ENCODE measurements around the gene ARPP21. TPM values are rescaled to one million over a fixed set of nuclear protein-coding genes. Genes with fewer than 3 reads are reported as not detected.

The ARPP21 gene
- total and polyA plus RNA-seq, 2 donors (not counting 3 experiments of a cell fraction or from before 2014, with no cell fraction given) = not detected

DNA sequence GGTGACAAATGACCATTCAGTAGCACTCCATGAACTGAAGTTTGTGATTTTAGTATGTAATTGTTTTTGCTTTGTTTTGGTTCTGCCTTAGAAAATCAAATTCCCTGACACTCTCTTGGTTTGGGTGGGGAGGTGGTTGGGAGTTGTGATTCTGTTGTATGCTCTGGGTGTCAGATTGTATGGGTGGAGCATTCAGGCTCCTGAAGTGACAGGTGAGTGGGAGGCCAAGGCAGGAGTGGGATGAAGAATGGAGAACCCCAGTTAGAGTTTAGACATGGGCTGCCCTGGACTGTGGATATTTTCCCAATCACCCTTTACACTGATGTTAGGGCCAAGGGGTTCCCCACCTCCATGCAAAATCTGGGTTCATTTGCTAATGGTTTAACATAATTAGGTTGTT lies 83.6 kb downstream of the ARPP21 start:
- Histone ChIP-seq H4K20me1 (replicated peaks; ENCODE audit: control insufficient read depth, extremely low read depth, insufficient read depth, low read length) (no peaks in the 10 kb centered on the region), H3K27me3 (ENCODE audit: control insufficient read depth in 2 of 2, insufficient read depth in 2 of 2, low read length in 2 of 2) (peaks cover 0 to 2% of the 10 kb centered on the region in 2 experiments), H3K9me3 (replicated peaks; ENCODE audit: control insufficient read depth, insufficient read depth, low read length) (no peaks in the 10 kb centered on the region), H2AFZ (ENCODE audit: low read depth, low read length) (no peak overlapping the region), H3K79me2 (ENCODE audit: control insufficient read depth, insufficient read depth, low read length) (no peaks in the 10 kb centered on the region), H3K36me3 (ENCODE audit: control insufficient read depth in 2 of 2, extremely low read depth in 1 of 2, insufficient read depth in 2 of 2, low read length in 2 of 2) (no peaks in the 10 kb centered on the region), H3K4me3 (replicated peaks in 1 of 3; ENCODE audit: insufficient read depth in 1 of 3, low read depth in 1 of 3, low read length in 3 of 3) (no peak overlapping the region), H3K9me1 (replicated peaks; ENCODE audit: control insufficient read depth, extremely low read depth, insufficient read depth, low read length) (no peaks in the 10 kb centered on the region), H3K4me2 (ENCODE audit: insufficient read depth, low read length) (no peak overlapping the region), H3K27ac (ENCODE audit: insufficient read depth, low read depth, low read length) (no peak overlapping the region), H3K4me1 (ENCODE audit: control insufficient read depth, extremely low read depth, insufficient read depth, low read length) (no peaks in the 10 kb centered on the region), H3K9ac (replicated peaks; ENCODE audit: extremely low read depth, insufficient read depth, low read length) (no peak overlapping the region)
- ChIA-PET POLR2A (no interaction called here), CTCF (no interaction called here)
- FAIRE-seq (no peak), DNase-seq (ENCODE audit: low read depth, low spot score) (no peak)
- intact Hi-C loops (cut with micrococcal nuclease) = no loop called here
- BruUV-seq (replicated peaks) = no TSS peak
- dilution Hi-C loops (cut with MboI; ENCODE audit: extremely low pct_ligation_motif_present, low sequenced_read_pairs) = no loop called here
- TF ChIP-seq JUN (IDR thresholded peaks at IDR 0.05; ENCODE audit: borderline replicate concordance, insufficient read depth, insufficient read length, low read depth) = no peak
- TF ChIP-seq GATA2 (IDR thresholded peaks at IDR 0.05; ENCODE audit: insufficient read depth, insufficient read length, low read depth, low read length) = no peak
- no peak for TF ChIP-seq MAX (IDR thresholded peaks at IDR 0.05; ENCODE audit: insufficient read depth, insufficient read length)
- no peak for TF ChIP-seq EZH2 (IDR thresholded peaks at IDR 0.05; ENCODE audit: borderline replicate concordance, low read depth, low read length, severe bottlenecking)
- no peak for TF ChIP-seq POLR2AphosphoS5 (IDR thresholded peaks at IDR 0.05; ENCODE audit: insufficient read depth, low read depth, low read length)
- no peak for TF ChIP-seq FOS (IDR thresholded peaks at IDR 0.05; ENCODE audit: borderline replicate concordance, insufficient read depth, low read length)
- no peak for TF ChIP-seq POLR2A (IDR thresholded peaks at IDR 0.05; ENCODE audit: low read depth, low read length)
- TF ChIP-seq CTCF (IDR thresholded peaks at IDR 0.05; ENCODE audit: extremely low read depth in 1 of 2, insufficient read depth in 1 of 2, low read depth in 1 of 2, low read length in 2 of 2) = no peak
- TF ChIP-seq MYC (IDR thresholded peaks at IDR 0.05; ENCODE audit: low read depth, low read length) = no peak

All from endothelial cell of umbilical vein (primary cell).